22Rv1 (cell line): ENCODE measurements around the gene SHISA2.

Experiments used
- CTCF ChIP-seq: fragments of 450-650 bp; IDR thresholded peaks from 2 replicates; pipeline ENCODE4 v1.5.1; 2017; ENCODE audit warnings: mild to moderate bottlenecking
- ZFX ChIP-seq: fragments of 450-650 bp; IDR thresholded peaks from 2 replicates; pipeline ENCODE4 v1.6.1; 2017; ENCODE audit warnings: antibody characterized with exemption, borderline replicate concordance

GRCh38 chr13:26095338-26095737 is 43.5 kb upstream of the SHISA2 start:
- peak; percentile 43 for TF ChIP-seq CTCF
- no peak for TF ChIP-seq ZFX
